ENCODE measurements around the gene RPS6KA5.

The RPS6KA5 gene

DNA sequence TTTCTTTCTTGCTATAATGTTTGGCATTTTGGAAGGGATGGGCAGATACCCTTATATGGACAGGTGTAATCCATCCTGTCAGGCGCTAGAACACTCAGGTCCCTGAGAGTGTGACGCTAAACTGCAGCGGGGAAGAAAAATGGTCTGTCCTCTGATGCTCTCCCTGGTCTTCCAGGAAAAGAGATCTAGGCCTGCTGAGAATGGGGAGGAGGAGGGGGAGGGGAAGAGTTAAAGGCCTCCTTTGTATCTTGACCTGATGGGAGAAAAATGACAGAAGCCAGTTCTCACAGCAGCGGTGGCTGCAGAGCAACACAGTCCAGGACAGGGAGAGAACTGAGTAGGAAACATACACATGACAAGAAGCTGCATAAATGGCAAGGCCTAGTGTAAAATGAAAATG, 61.1 kb downstream of the RPS6KA5 start:
- no peak for TF ChIP-seq CTCF (IDR thresholded peaks at IDR 0.05; ENCODE audit: control insufficient read depth, insufficient read depth, low read depth, low read length, missing control alignments)
- no peak for DNase-seq (ENCODE audit: low read depth)

DNA sequence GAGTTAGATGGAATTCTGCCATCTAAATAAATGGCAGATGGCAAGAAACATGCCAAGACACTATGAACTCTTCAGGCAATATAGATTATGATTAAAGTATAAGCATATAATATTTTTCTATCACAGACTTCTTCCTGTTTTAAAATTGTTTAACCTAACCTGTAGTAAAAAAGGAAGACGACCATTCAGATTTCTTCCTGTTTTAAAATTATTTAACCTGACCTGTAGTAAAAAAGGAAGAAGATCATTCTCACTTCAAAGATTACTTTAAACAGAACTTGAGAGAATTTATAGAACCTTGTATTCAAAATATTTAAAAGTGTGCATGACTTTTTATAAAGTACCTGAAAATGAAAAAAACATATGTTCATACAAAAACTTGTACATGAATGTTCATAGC, 63.5 kb downstream of the RPS6KA5 start:
- H3K4me3 ChIP-seq (ENCODE audit: control insufficient read depth, low read depth, low read length): no peak overlapping the region
- TF ChIP-seq CTCF (IDR thresholded peaks at IDR 0.05; ENCODE audit: control insufficient read depth, insufficient read depth, low read depth, low read length, missing control alignments): no peak
- DNase-seq (ENCODE audit: low read depth): no peak

More for the DNA sequence above, 61.1 kb downstream of the RPS6KA5 start:
- no peak overlapping the region for H3K4me3 ChIP-seq (ENCODE audit: control insufficient read depth, low read depth, low read length)

- no peak overlapping the region for H3K4me3 ChIP-seq (ENCODE audit: control insufficient read depth, low read depth, low read length)
- no peak for DNase-seq (ENCODE audit: low read depth)
- TF ChIP-seq CTCF (IDR thresholded peaks at IDR 0.05; ENCODE audit: control insufficient read depth, insufficient read depth, low read depth, low read length, missing control alignments): no peak
Measured at GRCh38 chr14:90995785-90996184, 64.7 kb downstream of the RPS6KA5 start.

- DNase-seq (ENCODE audit: low read depth): no peak
- no peak overlapping the region for H3K4me3 ChIP-seq (ENCODE audit: control insufficient read depth, low read depth, low read length)
- no peak for TF ChIP-seq CTCF (IDR thresholded peaks at IDR 0.05; ENCODE audit: control insufficient read depth, insufficient read depth, low read depth, low read length, missing control alignments)
Measured at GRCh38 chr14:90993792-90994191, 66.6 kb downstream of the RPS6KA5 start.

GRCh38 chr14:90991690-90992443, 68.6 kb downstream of the RPS6KA5 start:
- no peak for DNase-seq (ENCODE audit: low read depth)
- H3K4me3 ChIP-seq (ENCODE audit: control insufficient read depth, low read depth, low read length): no peak overlapping the region
- TF ChIP-seq CTCF (IDR thresholded peaks at IDR 0.05; ENCODE audit: control insufficient read depth, insufficient read depth, low read depth, low read length, missing control alignments): no peak

GRCh38 chr14:90990141-90990540, 70.3 kb downstream of the RPS6KA5 start:
- no peak for TF ChIP-seq CTCF (IDR thresholded peaks at IDR 0.05; ENCODE audit: control insufficient read depth, insufficient read depth, low read depth, low read length, missing control alignments)
- DNase-seq (ENCODE audit: low read depth): no peak
- H3K4me3 ChIP-seq (ENCODE audit: control insufficient read depth, low read depth, low read length): no peak overlapping the region

All from AG09309 (cell line).